ENCODE results near the gene CEP85L.
A peak's percentile ranks its signal among the peaks of the same experiment; 100 is the strongest.

CEP85L gene

GRCh38 chr6:118577972-118578371 lies 73.4 kb downstream of the CEP85L start:
- no peak for DNase-seq (ENCODE audit: low read depth)

GRCh38 chr6:118574051-118574865 lies 77.1 kb downstream of the CEP85L start:
- no peak for DNase-seq (ENCODE audit: low read depth)

- no peak for DNase-seq (ENCODE audit: low read depth)
Observed at GRCh38 chr6:118571121-118571520, 80.3 kb downstream of the CEP85L start.

- DNase-seq (ENCODE audit: low read depth), result no peak
Observed at GRCh38 chr6:118569498-118569897, 81.9 kb downstream of the CEP85L start.

GRCh38 chr6:118567974-118568373 lies 83.4 kb downstream of the CEP85L start:
- DNase-seq (ENCODE audit: low read depth), result no peak

- no peak for DNase-seq (ENCODE audit: low read depth)
Observed at GRCh38 chr6:118565311-118565960, 86.0 kb downstream of the CEP85L start.

GRCh38 chr6:118562959-118563358 lies 88.4 kb downstream of the CEP85L start:
- DNase-seq (ENCODE audit: low read depth), result no peak

- DNase-seq (ENCODE audit: low read depth), result no peak
Observed at GRCh38 chr6:118562248-118562647, 89.1 kb downstream of the CEP85L start.

- no peak for DNase-seq (ENCODE audit: low read depth)
Observed at GRCh38 chr6:118559659-118560058, 91.7 kb downstream of the CEP85L start.

- DNase-seq (ENCODE audit: low read depth), result no peak
Observed at GRCh38 chr6:118558464-118559217, 92.8 kb downstream of the CEP85L start.

- DNase-seq (ENCODE audit: low read depth), result no peak
Observed at GRCh38 chr6:118554698-118555097, 96.7 kb downstream of the CEP85L start.

- DNase-seq (ENCODE audit: low read depth), result no peak
Observed at GRCh38 chr6:118553132-118553531, 98.3 kb downstream of the CEP85L start.

- DNase-seq (ENCODE audit: low read depth), result peak; percentile 59
Observed at GRCh38 chr6:118551063-118552053, 100.0 kb downstream of the CEP85L start.

- DNase-seq (ENCODE audit: low read depth), result no peak
Observed at GRCh38 chr6:118548613-118549012, 102.8 kb downstream of the CEP85L start.

- DNase-seq (ENCODE audit: low read depth), result no peak
Observed at GRCh38 chr6:118548136-118548535, 103.3 kb downstream of the CEP85L start, which contains the start of gene PLN. Gene PLN, plus strand, starts transcription at chr6:118548296. Its CDS starts 10,626 bp downstream, at chr6:118558922.

- DNase-seq (ENCODE audit: low read depth), result no peak
Observed at GRCh38 chr6:118546880-118547218, 104.5 kb downstream of the CEP85L start.

- DNase-seq (ENCODE audit: low read depth), result no peak
Observed at GRCh38 chr6:118546164-118546879, 105.1 kb downstream of the CEP85L start.

GRCh38 chr6:118544105-118544504 lies 107.3 kb downstream of the CEP85L start:
- DNase-seq (ENCODE audit: low read depth), result no peak

- DNase-seq (ENCODE audit: low read depth), result no peak
Observed at GRCh38 chr6:118542184-118542952, 109.0 kb downstream of the CEP85L start.

GRCh38 chr6:118537574-118537973 lies 113.8 kb downstream of the CEP85L start:
- DNase-seq (ENCODE audit: low read depth), result no peak

Data from fibroblast of the conjunctiva (primary cell).